Aorta (tissue), 4 donors: Measurements from ENCODE around the gene MCM7. TPM values are rescaled to one million over a fixed set of nuclear protein-coding genes. Genes with fewer than 3 reads are reported as not detected.

ENCODE experiments used
- microRNA-seq, 2 donors: library from miRNA; unstranded; fragments of <30 nt; microRNA quantifications; one replicate each; pipeline ENCODE4 v1.2.0, GENCODE V29; 2020
- polyA plus RNA-seq, 2 donors: library from polyadenylated mRNA; stranded (reverse); fragments of 200-250 nt; gene quantifications; one replicate each; pipeline ENCODE4 v1.2.3, GENCODE V29; 2013
- total RNA-seq, 2 donors: library from RNA; stranded (reverse); fragmentation: NEBNext Ultra II Directional; extraction: Animal tissue kit (Norgen Biotek cat#: 25700); gene quantifications; one replicate each; pipeline ENCODE4 v1.2.1, GENCODE V29; 2021
- donor health status: healthy with polysubstance abuse.
- donor health status: Bipolar disorder and iron deficiency.
- donor health status: DM: no; HTN: no; CAD: no.
- donor health status: DM: yes; HTN: yes; CAD: no.

The MCM7 gene
- total and polyA plus RNA-seq, 4 donors = 27.1 to 90.8 (median 46.5) TPM

Small RNA genes within 50 kb of the gene (microRNA-seq; reads per million reads assigned to microRNA genes)
- gene MIR106B = 709 to 894 reads per million in 2 donors
- gene MIR25 = 450 to 895 reads per million in 2 donors
- gene MIR93 = 2,024 to 3,916 reads per million in 2 donors

Other genes with a start within 250 kb of the MCM7 start
- under 1 TPM in 1 of 2 donors, not detected in 1; 0.36 TPM for gene OR2AE1, start 224.4 kb downstream of the MCM7 start, total RNA-seq
- not detected for gene OR2AE1, start 224.4 kb downstream of the MCM7 start, polyA plus RNA-seq
- gene TRIM4, start 181.9 kb downstream of the MCM7 start, total RNA-seq = 10 to 100 TPM; 24.7 to 33.4 TPM
- gene TRIM4, start 181.9 kb downstream of the MCM7 start, polyA plus RNA-seq = 10 to 100 TPM; 16.4 to 20.3 TPM
- gene GJC3, start 171.8 kb downstream of the MCM7 start, total RNA-seq = under 1 TPM in 1 of 2 donors, not detected in 1; 0.57 TPM
- gene GJC3, start 171.8 kb downstream of the MCM7 start, polyA plus RNA-seq = not detected
- gene AZGP1, start 125.4 kb downstream of the MCM7 start, total RNA-seq = 1 to 10 TPM in 1 of 2 donors, under 1 TPM in 1; 0.63 to 1.3 TPM
- gene AZGP1, start 125.4 kb downstream of the MCM7 start, polyA plus RNA-seq = 1 to 10 TPM in 1 of 2 donors, under 1 TPM in 1; 0.13 to 3.5 TPM
- 10 to 100 TPM; 57.9 to 80.9 TPM for gene ZKSCAN1, start 85.8 kb downstream of the MCM7 start, total RNA-seq
- 10 to 100 TPM in 1 of 2 donors, 1 to 10 TPM in 1; 6.5 to 15.3 TPM for gene ZKSCAN1, start 85.8 kb downstream of the MCM7 start, polyA plus RNA-seq
- gene ZSCAN21, start 51.6 kb downstream of the MCM7 start, total RNA-seq = 10 to 100 TPM in 1 of 2 donors, 1 to 10 TPM in 1; 7.9 to 10.7 TPM
- 10 to 100 TPM in 1 of 2 donors, 1 to 10 TPM in 1; 7.0 to 10.3 TPM for gene ZSCAN21, start 51.6 kb downstream of the MCM7 start, polyA plus RNA-seq
- 10 to 100 TPM; 22.0 to 26.7 TPM for gene ZNF3, start 19.7 kb downstream of the MCM7 start, total RNA-seq
- gene ZNF3, start 19.7 kb downstream of the MCM7 start, polyA plus RNA-seq = 10 to 100 TPM in 1 of 2 donors, 1 to 10 TPM in 1; 6.3 to 24.1 TPM
- gene COPS6, start 12.4 kb downstream of the MCM7 start, total RNA-seq = 10 to 100 TPM; 79.7 to 81.0 TPM
- 100 to 1,000 TPM in 1 of 2 donors, 10 to 100 TPM in 1; 73.9 to 132 TPM for gene COPS6, start 12.4 kb downstream of the MCM7 start, polyA plus RNA-seq
- gene AP4M1, start 246 bp upstream of the MCM7 start, total RNA-seq = 10 to 100 TPM; 14.9 to 20.5 TPM
- 10 to 100 TPM in 1 of 2 donors, 1 to 10 TPM in 1; 8.1 to 60.9 TPM for gene AP4M1, start 246 bp upstream of the MCM7 start, polyA plus RNA-seq
- 10 to 100 TPM; 31.7 to 38.7 TPM for gene TAF6, start 18.0 kb upstream of the MCM7 start, total RNA-seq
- gene TAF6, start 18.0 kb upstream of the MCM7 start, polyA plus RNA-seq = 10 to 100 TPM; 24.2 to 39.3 TPM
- gene CNPY4, start 18.2 kb upstream of the MCM7 start, total RNA-seq = 10 to 100 TPM; 14.0 to 29.5 TPM
- 10 to 100 TPM; 17.2 to 35.0 TPM for gene CNPY4, start 18.2 kb upstream of the MCM7 start, polyA plus RNA-seq
- gene MBLAC1, start 25.6 kb upstream of the MCM7 start, total RNA-seq = 1 to 10 TPM; 1.8 to 1.9 TPM
- gene MBLAC1, start 25.6 kb upstream of the MCM7 start, polyA plus RNA-seq = 1 to 10 TPM; 1.4 to 2.3 TPM
- gene LAMTOR4, start 47.5 kb upstream of the MCM7 start, total RNA-seq = 100 to 1,000 TPM in 1 of 2 donors, 10 to 100 TPM in 1; 80.2 to 104 TPM
- gene LAMTOR4, start 47.5 kb upstream of the MCM7 start, polyA plus RNA-seq = 100 to 1,000 TPM; 267 to 310 TPM
- gene TRAPPC14, start 57.3 kb upstream of the MCM7 start, total RNA-seq = 10 to 100 TPM; 16.5 to 17.4 TPM
- gene TRAPPC14, start 57.3 kb upstream of the MCM7 start, polyA plus RNA-seq = 10 to 100 TPM in 1 of 2 donors, 1 to 10 TPM in 1; 3.6 to 28.2 TPM
- 10 to 100 TPM in 1 of 2 donors, 1 to 10 TPM in 1; 4.4 to 14.9 TPM for gene GAL3ST4, start 67.2 kb upstream of the MCM7 start, total RNA-seq
- 10 to 100 TPM in 1 of 2 donors, 1 to 10 TPM in 1; 5.8 to 12.5 TPM for gene GAL3ST4, start 67.2 kb upstream of the MCM7 start, polyA plus RNA-seq
- gene GPC2, start 76.0 kb upstream of the MCM7 start, total RNA-seq = 1 to 10 TPM in 1 of 2 donors, under 1 TPM in 1; 0.78 to 3.7 TPM
- 1 to 10 TPM in 1 of 2 donors, under 1 TPM in 1; 0.63 to 1.2 TPM for gene GPC2, start 76.0 kb upstream of the MCM7 start, polyA plus RNA-seq
- 1 to 10 TPM in 1 of 2 donors, under 1 TPM in 1; 0.96 to 1.5 TPM for gene STAG3, start 76.5 kb upstream of the MCM7 start, total RNA-seq
- gene STAG3, start 76.5 kb upstream of the MCM7 start, polyA plus RNA-seq = 1 to 10 TPM in 1 of 2 donors, under 1 TPM in 1; 0.13 to 1.7 TPM
- gene PVRIG, start 118.6 kb upstream of the MCM7 start, total RNA-seq = 1 to 10 TPM in 1 of 2 donors, under 1 TPM in 1; 0.23 to 2.1 TPM
- under 1 TPM in 1 of 2 donors, not detected in 1; 0.25 TPM for gene PVRIG, start 118.6 kb upstream of the MCM7 start, polyA plus RNA-seq
- not detected for gene SPDYE3, start 206.3 kb upstream of the MCM7 start, total RNA-seq
- not detected for gene SPDYE3, start 206.3 kb upstream of the MCM7 start, polyA plus RNA-seq